ENCODE measurements around the gene FTSJ3.
"Not testable (repeated sequence)": the region's sequence is repeated elsewhere in the genome, so short reads cannot be mapped to it uniquely, and the experiment has no call there.

FTSJ3 gene, protein sequence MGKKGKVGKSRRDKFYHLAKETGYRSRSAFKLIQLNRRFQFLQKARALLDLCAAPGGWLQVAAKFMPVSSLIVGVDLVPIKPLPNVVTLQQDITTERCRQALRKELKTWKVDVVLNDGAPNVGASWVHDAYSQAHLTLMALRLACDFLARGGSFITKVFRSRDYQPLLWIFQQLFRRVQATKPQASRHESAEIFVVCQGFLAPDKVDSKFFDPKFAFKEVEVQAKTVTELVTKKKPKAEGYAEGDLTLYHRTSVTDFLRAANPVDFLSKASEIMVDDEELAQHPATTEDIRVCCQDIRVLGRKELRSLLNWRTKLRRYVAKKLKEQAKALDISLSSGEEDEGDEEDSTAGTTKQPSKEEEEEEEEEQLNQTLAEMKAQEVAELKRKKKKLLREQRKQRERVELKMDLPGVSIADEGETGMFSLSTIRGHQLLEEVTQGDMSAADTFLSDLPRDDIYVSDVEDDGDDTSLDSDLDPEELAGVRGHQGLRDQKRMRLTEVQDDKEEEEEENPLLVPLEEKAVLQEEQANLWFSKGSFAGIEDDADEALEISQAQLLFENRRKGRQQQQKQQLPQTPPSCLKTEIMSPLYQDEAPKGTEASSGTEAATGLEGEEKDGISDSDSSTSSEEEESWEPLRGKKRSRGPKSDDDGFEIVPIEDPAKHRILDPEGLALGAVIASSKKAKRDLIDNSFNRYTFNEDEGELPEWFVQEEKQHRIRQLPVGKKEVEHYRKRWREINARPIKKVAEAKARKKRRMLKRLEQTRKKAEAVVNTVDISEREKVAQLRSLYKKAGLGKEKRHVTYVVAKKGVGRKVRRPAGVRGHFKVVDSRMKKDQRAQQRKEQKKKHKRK

DNA sequence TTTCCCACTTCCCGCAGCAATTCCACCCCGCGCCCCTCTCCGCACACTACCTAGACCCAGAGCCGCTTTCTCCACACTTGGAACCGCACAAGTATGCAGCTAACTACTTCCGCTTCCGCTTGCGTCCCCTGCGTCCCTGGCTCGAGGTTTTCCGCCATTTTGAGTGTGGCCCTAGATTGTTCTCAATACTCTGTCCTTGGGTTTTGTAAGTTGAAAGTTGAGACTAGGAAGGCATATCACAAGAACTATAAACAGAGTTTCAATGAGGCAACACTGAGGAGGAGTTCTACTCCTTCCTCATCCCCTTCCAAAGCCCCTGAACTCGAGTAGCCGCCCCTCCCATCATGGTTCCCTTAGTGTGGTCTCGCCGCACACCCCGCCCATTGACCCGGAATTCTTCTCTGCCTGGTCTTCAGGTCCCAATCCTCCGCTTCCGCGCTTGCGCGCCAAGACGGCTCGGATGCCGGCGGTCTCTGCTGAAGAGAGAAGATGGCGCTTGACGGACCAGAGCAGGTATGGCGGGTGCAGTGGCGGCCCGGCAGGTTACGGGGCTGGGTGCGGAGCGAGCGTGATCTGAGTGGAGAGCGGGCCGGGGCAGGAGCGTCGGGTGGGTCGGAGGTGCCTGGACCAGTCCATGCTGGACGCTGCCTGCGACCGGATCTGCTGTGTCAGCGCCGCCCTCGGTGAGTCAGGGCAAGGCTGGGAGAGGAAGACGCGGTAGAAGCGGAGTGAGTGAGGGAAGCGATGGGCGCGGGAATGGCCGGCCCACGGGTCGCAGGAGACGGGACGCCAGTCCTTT is at the start of gene FTSJ3, which contains the start of gene PSMC5:
TSS of gene FTSJ3 (minus strand) at position 662 of the 799 bp plus-strand sequence. CDS start 761 bp downstream, outside the sequence.
TSS of gene PSMC5 (plus strand) at position 430 of the 799 bp plus-strand sequence. CDS start at position 490, 60 bp downstream.
- peak; percentile 95 for DNase-seq (ENCODE audit: low spot score)

DNA sequence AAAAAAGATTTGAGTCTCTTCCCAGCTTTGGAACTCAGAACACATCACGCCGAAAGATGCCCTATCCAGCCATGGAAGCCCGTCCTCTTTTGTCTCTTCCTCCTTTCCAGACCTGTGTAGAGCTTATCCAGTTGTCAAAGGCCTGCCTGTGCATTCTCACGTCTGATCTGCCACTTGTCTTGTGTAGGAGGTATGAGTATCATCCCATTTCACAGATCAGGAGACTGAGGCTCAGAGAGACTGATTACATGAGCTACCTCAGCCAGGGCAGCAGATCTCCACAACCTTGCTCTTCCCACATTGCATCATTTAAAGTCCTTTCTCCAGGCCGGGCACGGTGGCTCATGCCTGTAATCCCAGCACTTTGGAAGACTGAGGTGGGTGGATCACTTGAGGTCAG is 47.2 kb upstream of the FTSJ3 start:
- DNase-seq (ENCODE audit: low spot score), result not testable (repeated sequence)

- not testable (repeated sequence) for DNase-seq (ENCODE audit: low spot score)
Measured at GRCh38 chr17:63874061-63874626, 46.7 kb upstream of the FTSJ3 start.

- not testable (repeated sequence) for DNase-seq (ENCODE audit: low spot score)
Measured at GRCh38 chr17:63873577-63873976, 46.1 kb upstream of the FTSJ3 start, which contains the start of gene CSH2. Gene CSH2, minus strand, starts transcription at chr17:63873677. Its CDS starts 63 bp downstream, at chr17:63873614.

GRCh38 chr17:63871646-63872365 is 44.3 kb upstream of the FTSJ3 start:
- DNase-seq (ENCODE audit: low spot score), result not testable (repeated sequence)

DNA sequence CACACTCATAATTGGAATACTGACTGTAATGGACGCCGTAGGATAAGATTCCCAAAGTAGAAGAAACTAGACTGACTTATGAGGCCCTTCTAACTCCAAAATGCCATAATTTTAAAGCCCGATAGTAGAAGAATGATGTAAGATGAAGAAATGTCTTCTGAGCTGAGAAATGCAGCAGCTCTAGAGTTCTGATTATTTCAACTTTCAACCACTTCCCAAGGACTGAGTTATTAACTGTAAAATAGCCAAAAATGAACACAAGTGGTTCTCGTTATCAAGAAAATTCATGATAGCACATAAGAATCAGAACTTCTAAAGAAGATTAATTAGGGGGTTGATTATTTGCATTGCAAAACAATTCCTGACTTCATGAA is 42.8 kb upstream of the FTSJ3 start:
- DNase-seq (ENCODE audit: low spot score), result not testable (repeated sequence)

DNA sequence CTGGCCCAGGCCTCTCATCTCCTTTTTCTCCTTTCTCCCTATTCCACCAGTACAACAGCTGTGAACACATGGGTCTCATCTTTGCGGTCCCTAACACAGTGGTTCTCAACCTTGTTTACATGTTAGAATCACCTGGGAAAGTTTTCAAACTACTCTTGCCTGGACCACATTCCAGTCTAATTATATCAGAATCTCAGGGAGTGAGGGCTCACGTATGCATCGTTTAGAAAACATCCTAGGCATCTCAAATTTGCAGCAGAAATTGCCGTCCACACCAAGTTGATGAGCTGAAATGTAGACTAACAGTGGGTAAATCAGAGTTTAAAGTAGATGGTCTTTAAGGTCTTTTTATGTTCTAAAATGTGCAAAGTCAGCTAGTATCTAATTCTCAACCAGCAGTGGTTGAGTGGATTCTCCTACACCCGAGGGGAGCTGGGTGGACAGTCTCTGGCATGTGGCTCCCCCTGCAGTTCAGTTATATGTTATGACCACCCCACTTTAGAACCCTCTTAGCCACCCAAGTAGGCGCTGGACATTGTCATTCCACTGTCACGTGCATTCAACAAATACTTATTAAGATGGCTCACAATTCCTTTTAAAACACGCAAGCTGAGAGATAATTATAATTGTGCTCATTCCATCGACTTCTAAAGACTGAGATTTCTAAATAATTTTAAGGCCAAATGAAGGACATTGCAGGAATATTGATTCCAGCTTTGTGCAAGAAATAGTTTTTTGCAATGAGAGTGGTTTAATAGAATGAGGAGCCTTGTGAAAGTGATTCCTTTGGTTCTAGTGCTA is 42.2 kb upstream of the FTSJ3 start:
- DNase-seq (ENCODE audit: low spot score), result not testable (repeated sequence)

GRCh38 chr17:63866625-63867024 is 39.2 kb upstream of the FTSJ3 start:
- not testable (repeated sequence) for DNase-seq (ENCODE audit: low spot score)

DNA sequence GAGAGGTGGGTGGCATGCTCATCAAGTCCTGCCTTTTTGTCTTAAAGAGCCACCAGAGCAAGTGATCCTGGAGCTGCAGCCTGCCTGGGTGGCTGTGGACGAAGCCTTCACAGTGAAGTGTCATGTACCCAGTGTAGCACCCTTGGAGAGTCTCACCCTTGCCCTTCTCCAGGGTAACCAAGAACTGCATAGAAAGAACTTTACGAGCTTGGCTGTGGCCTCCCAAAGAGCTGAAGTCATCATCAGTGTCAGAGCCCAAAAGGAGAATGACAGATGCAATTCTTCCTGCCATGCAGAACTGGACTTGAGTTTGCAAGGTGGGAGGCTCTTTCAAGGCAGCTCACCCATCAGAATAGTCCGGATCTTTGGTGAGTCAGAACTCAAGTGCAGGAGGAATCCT is 31.8 kb upstream of the FTSJ3 start:
- DNase-seq (ENCODE audit: low spot score), result no peak

- not testable (repeated sequence) for DNase-seq (ENCODE audit: low spot score)
Measured at GRCh38 chr17:63856425-63856824, 29.0 kb upstream of the FTSJ3 start.

- DNase-seq (ENCODE audit: low spot score), result no peak
Measured at GRCh38 chr17:63855185-63855584, 27.7 kb upstream of the FTSJ3 start.

- no peak for DNase-seq (ENCODE audit: low spot score)
Measured at GRCh38 chr17:63854709-63855108, 27.2 kb upstream of the FTSJ3 start.

GRCh38 chr17:63853260-63853659 is 25.8 kb upstream of the FTSJ3 start:
- no peak for DNase-seq (ENCODE audit: low spot score)

- DNase-seq (ENCODE audit: low spot score), result no peak
Measured at GRCh38 chr17:63850401-63850800, 22.9 kb upstream of the FTSJ3 start.

GRCh38 chr17:63848834-63849689 is 21.6 kb upstream of the FTSJ3 start:
- DNase-seq (ENCODE audit: low spot score), result peak; percentile 94

DNA sequence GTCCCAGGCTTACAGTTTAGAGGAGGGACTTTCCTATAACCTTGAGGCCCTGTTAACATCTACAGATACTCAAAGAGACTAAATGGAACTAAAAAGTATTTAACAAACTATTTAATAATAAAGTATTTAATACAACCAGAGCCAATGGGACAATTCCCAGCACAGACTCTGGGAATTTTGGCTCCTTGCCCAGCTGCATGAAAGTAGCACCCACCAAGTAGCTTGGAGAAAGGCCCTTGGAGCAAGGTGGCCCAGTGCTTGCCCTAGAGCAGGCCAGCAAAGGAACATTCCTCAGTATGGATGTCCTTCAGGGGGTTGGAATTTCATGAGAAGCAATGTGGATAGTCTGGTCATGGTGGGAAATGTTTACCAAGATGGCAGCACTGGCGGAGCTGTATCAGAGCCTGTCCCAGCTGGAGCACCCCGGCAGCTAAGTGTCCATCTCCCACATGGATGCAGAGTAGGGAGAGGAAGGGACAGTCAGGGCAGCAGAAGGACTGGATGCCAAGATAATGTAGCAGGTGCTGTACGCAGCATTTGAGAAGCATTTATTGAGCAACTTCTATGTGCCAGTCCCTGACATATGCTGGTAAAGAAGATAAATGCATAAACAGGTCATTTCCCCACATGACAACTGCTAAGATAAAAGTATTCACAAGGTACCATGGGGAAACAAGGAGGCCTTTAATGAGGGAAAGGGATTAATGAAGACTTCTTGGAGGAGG is 20.2 kb upstream of the FTSJ3 start:
- no peak for DNase-seq (ENCODE audit: low spot score)

DNA sequence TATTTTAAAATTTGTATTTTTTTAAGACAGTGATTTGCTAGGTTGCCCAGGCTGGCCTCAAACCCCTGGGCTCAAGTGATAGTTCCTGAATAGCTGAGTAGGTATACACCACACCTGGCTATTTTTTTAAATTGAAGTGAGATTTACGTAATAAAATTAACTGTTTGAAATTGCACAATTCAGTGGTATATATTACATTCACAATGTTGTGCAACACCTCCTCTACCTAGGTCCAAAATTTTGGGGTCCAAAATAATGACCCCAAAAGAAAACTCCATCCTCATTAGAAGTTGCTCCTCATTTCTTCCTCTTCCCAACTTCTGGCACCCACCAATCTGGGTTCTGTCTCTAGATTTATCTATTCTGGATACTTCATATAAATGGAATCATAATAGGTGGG is 18.0 kb upstream of the FTSJ3 start:
- DNase-seq (ENCODE audit: low spot score), result no peak

DNA sequence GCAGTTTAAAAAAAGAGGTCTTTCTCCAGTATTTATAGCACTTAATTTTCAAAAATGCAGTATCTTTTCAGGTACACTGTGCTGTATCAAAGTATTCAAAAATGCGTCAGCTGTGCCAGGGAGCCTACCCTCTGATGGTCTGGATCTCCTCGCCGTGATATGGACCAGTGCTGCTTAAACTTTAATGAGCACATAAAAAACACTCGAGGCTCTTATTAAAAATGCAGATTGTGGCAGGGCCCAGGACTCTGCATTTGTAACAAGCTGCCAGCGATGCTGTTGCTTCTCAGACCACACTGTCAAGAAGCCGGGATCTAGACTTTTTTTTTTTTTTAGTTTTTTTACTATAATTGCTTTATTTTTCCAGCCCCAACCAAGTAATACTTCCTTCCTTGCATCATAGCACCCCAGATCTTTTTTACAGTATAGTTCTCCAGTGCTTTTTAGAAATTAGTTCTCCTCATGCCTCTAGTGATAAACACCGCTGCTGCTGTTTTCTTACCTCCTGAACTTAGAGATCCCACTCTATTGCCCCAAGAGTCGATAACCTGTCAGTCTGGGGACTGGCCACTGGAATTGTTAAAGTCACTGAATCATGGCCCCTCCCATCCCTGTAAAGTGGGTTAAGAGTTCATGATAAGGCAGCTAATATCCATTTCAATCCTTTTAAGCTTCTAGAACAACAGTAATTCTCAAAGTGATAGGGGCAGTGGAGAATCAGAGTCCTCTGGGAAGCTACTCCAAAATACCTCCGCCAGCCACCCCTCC is 16.6 kb upstream of the FTSJ3 start:
- no peak for DNase-seq (ENCODE audit: low spot score)
